NCI-H2081 (cell line): Measurements from ENCODE around the gene WWOX.
A peak's percentile ranks its signal among the peaks of the same experiment; 100 is the strongest.

Experiments used
- DNase-seq, 2 experiments: peaks; one replicate each; lab custom pipeline; 2025; lab: John Stamatoyannopoulos, UW

Gene WWOX

GRCh38 chr16:78529881-78530280, 430.4 kb downstream of the WWOX start:
- no peak for DNase-seq

- DNase-seq: no peak
Measured at GRCh38 chr16:78530283-78530682, 430.8 kb downstream of the WWOX start.

- no peak for DNase-seq
Measured at GRCh38 chr16:78535098-78535497, 435.6 kb downstream of the WWOX start.

DNA sequence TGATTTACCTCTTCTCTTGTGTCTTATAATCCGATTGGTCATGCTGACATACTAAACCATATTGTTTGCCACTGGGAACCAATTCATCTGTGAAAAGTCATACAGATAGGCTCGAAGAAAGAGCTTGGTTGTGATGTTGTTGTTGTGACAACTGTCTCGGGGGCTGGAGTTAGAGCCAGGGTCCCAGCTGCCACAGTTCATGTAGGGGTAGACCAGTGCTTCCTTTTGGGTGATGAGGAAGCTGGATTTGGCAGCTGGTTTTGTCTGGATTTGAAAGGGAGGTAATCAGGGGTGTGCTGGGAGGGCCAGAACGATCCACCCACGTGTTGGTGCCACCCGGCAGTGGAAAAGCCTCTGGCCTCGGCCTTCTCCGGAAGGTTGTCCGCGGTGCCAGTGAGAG, 438.1 kb downstream of the WWOX start:
- DNase-seq: no peak

DNA sequence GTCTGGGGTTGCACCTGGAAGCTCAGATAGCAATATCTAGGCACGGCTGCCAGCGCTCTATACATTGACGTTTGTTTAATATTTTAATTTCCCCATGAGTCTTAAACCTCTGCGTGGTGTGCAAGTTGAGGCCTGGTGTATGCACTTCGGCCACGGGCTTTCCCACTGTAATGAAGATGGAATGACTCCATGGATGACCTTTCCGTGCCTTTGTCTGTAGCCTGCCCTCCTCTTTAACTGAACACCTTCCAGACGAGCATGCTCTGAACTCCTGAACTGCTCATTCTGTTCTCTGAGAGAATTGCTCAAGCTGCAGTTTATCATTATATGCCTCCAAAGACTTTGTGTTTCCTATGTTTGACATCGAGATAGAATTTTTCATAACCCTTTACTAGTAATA, 438.8 kb downstream of the WWOX start:
- DNase-seq: no peak

GRCh38 chr16:78538919-78539318, 439.5 kb downstream of the WWOX start:
- no peak for DNase-seq

- no peak for DNase-seq
Measured at GRCh38 chr16:78542419-78542818, 443.0 kb downstream of the WWOX start.

GRCh38 chr16:78543023-78543422, 443.6 kb downstream of the WWOX start:
- DNase-seq: no peak

DNA sequence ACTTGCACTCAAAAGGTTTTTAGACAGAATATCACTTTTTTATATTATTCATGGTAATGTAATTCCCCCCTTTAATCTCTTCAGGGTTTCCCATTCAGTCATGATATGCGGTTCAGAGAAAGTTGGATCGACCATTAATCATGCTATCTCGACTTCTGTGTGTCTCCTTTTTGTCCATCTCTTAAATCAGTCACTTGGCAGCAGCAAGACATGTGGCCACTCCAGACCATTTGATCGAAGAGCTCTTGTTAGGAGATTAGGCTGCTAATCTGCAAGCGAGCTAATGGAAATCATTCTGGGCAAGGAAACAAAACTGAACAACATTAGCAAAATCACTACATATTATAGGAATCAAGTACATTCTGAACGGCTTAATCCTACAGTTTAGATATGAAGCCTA, 449.9 kb downstream of the WWOX start:
- no peak for DNase-seq

- peak; percentile 80 to 95 for DNase-seq
Measured at GRCh38 chr16:78551487-78552085, 452.1 kb downstream of the WWOX start.

- DNase-seq: peak in 1 of 2 experiments; percentile 52
Measured at GRCh38 chr16:78552106-78552675, 452.7 kb downstream of the WWOX start.

DNA sequence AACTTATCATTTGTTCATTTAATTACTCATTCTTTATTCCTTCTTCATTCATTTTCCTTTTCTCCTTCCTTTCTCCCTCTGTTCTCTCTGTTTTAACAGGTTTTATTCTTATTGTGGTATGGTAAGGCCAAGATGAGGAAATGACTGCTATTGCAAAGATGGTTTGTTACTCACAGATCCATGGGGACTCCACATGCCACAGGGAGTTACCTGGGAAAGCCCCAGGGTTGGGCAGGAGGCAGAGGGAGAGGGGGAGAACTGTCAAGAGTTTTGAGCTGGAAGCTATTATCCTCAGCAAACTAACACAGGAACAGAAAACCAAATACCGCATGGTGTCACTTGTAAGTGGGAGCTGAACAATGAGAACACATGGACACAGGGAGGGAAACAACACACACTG, 453.3 kb downstream of the WWOX start:
- DNase-seq: no peak

GRCh38 chr16:78553268-78554039, 454.0 kb downstream of the WWOX start:
- DNase-seq: no peak

- no peak for DNase-seq
Measured at GRCh38 chr16:78556421-78556820, 457.0 kb downstream of the WWOX start.

- DNase-seq: no peak
Measured at GRCh38 chr16:78560997-78561396, 461.5 kb downstream of the WWOX start.

DNA sequence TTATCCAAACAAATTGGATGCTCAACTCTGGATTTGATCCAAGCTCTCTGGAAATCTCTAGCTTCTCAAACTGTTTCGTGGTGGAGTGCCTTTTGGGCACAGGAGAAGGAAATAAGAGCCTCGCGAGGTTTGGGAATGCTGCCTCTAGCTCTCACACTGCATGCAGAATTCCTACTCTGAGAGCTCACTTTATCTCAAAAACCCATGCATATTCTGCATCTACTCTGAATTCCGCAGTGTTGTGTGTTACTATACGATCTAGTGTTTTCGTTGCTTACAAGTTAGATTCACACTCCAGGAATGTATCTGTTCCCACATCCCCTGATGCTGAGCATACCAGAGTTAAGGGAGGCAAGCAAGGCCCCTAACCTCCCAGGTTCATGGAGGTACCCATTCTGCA, 462.7 kb downstream of the WWOX start:
- DNase-seq: peak in 1 of 2 experiments; percentile 2

DNA sequence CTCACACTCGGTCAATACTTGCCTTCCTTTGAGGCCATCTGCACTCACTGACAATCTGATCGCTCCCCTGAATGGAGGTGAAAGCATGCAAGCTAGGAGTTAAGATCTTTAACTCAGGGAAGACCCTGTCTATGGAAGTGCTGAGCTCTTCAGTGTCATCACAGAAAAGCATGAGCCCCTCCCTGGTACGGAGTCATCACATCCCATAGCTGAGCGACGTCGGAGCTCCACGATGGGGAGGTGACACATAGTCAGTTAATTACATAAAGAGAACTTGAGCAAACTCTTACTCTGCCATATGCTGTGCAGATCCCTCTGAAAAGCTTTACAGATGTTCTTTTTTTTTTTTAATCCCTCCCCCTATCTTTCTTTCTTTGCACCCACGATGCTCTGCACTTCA, 463.2 kb downstream of the WWOX start:
- no peak for DNase-seq

DNA sequence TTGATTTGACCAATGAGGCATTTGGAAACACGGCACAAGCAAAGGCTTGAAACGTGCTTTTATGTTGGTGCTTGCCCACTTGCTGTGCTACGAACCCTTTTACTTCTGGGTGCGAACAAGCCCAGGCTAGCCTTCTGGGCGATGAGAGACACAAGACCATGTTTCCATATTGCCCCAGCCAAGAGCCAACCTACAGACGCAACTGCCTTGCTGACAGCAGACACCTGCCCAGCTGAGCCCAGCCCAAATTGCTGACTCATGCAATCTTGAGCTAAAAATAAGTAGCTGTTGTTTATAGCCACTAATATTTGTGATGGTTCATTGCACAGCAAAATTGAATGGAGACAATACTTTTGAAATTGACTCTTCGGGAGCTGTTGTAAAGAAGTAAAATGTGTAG, 464.5 kb downstream of the WWOX start:
- DNase-seq: peak; percentile 39 to 67

DNA sequence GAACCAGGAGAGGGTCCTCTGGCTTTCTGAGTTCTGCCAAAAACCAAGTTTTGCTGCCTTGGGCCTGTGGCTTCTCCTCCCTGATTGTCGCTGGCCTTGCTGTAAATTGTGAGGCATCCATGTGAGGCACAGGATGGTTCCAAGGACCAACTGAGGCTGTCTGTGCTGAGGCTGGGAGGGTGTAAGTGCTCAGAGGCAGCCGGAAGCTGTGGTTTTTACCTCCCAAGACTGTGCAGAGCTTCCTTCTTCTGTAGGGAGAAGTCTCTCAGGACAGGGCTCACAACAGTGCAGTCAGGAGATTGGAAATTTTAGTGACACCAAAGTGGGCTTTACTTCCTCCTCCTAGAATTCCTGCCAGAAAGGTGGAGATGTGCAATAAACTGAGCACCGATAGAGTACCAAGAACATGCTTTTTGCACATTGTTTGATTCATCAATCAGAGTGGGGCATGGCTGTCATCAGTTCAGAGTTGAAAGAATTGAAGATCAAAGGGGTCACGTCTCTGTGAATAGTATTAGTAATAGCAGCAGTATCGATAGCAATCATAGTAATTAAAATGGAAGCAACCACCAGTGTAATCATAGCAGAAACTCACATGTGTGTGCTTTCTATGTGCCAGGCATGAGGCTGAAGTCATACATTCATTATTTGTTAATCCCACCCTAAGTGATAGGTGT, 467.1 kb downstream of the WWOX start:
- DNase-seq: no peak

GRCh38 chr16:78570399-78571141, 471.1 kb downstream of the WWOX start:
- DNase-seq: no peak

DNA sequence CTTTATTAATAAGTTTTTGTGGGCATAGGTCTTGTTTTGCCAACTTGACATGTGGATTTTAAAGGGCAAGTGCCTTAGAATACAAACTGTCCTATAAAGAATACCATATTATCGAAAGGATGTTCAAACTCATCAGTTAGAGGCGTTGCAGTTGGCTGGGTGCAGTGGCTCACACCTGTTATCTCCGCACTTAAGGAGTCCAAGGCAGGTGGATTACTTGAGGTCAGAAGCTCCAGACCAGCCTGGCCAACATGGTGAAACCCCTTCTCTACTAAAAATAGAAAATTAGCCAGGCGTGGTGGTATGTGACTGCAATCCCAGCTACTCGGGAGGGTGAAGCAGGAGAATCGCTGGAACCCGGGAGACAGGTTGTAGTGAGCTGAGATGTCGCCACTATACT, 472.0 kb downstream of the WWOX start:
- DNase-seq: no peak

- no peak for DNase-seq
Measured at GRCh38 chr16:78571898-78572358, 472.5 kb downstream of the WWOX start.
